HuH-7 (cell line): ENCODE measurements around the gene GADD45A.

Experiments
- DNase-seq: peaks from one replicate; pipeline ENCODE4 v3.0.0; 2011; ENCODE audit warnings: low spot score

GADD45A gene

DNA sequence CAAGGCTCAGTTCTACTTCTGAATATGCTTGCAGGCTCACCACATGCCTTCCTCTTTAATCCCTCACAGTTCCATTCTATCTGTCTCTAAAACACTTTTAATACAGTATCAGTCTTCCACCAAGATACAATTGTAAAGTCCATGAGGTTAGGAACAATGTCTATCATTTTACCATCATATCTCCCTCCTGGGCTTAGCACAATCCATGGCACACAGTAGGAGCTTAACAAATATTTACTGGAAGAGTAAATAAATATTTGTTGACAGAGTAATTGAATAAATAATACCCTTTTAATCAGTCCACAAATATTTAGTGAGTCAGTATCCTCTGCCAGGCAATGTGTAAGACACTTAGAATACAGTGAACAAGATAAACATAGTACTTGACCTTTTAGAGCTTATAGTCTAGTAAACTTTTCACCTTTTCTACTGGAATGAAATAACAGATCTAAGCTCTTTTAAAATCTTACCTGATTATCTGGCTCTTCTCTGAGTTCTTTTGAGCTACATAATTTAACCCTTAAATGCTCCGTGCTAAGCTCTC, 12.7 kb upstream of the GADD45A start:
- DNase-seq = no peak

DNA sequence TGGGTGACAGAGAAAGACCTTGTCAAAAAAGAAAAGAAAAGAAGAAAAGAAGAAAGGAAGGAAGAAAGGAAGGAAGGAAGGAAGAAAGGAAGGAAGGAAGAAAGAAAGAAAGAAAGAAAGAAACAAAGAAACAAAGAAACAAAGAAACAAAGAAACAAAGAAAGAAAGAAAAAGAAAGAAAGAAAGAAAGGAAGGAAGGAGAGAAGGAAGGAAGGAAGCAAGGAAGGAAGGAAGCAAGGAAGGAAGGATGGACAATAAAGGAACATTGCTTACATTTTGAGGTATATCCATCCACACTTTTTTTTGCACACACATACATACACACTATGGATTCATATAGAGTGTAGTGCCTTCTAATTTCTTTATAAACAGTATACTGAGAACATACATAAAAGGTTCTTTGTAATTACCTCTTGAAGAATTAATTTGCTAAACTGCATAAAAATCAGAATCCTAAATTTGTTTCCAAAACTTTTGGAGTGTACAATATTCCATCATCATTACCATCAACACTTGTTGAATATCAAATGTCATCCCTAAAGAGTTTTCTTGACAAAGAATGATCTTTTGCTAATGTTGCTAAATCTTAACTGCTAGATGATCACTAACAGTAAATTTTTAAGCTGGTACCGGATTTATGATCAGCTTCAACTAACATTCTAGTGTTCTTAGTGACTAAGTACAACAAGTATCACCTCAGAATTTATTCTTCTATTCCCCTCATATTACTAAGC, 11.4 kb upstream of the GADD45A start:
- DNase-seq = no peak

DNA sequence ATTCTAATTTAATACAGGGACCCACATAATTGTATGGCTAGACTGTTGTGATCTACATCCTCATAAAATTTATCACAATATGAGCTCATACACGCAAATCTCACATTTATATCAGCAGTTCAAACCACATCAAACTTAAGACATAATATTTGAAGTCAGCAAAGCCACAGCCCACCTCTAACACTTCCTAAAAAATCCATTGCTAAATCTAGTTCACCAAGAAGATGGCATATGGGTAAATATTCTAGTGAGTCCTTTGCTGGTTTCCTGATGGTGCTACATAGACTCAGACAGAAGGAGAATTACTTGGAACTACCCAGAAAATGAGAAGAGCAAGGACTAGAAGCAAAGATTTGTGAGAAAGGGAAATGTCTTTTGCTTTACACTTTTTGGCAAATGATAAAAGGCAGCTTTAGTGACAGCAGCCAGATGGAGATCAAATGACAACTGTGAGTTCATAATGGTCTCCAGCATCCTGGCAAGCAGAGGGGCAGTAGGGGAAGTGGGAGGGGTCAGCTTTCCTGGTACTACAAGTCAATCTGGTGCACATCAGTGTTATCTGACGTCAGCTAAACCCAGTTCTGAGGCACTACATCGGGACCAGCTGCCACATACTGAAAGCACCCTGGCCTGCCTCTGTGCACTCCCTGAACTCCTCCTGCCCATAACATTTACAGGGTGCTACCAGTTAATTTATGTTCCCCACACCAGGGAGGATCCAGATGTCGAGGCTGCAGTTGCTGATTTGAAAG, 10.6 kb upstream of the GADD45A start:
- no peak for DNase-seq

DNA sequence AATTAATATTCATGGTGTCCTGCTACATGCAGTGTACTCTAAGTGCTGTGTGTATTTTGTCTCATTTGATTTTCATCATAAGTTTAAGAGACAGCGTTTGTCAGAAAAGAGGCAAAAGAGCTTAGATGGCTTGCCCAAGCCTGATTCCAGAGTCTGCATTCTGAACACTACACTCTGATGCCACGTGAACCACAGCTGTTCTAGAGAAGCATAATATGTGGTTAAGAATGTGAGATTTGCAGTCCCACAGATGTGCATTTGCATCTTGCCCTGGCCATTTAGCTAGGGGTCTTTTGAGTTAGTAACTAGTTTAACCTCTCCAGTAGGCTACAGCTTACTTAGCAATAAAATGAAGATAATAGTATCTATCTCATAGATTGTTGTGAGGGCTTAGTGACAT, 9.2 kb upstream of the GADD45A start:
- no peak for DNase-seq

DNA sequence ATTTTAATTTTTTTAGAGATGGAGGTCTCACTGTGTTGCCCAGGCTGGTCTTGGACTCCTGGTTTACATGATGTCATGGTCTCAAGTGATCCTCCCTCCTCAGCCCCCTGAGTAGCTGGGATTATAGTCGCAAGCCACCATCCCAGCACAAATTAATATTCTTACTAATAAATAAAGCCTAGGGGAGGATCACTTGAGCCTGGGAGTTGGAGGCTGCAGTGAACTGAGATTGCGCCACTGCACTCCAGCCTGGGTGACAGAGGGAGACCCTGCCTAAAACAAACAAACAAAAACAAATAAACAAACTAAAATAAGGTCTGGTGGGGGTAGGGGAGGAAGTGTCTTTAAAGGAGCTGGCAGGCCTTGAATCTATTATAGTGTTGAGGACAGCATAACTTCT, 8.7 kb upstream of the GADD45A start:
- no peak for DNase-seq

DNA sequence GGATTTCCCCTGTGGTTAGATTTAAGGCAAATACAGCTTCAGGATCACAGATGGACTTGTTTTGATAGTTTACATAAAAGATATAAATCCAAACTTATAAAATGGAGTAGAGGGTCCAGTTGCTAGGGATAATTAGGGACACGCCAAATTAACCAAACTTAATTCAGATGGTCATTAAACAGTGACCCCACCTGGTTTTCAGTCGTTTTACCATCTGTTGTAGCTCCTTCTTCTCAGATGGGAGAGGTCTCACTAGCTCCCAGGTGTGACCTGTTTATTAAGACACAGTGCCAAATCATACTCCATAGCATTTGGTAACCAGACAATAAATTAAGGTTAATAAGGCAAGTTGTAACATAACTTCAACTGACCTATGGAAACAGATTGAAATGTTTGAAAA, 8.1 kb upstream of the GADD45A start:
- DNase-seq = no peak

DNA sequence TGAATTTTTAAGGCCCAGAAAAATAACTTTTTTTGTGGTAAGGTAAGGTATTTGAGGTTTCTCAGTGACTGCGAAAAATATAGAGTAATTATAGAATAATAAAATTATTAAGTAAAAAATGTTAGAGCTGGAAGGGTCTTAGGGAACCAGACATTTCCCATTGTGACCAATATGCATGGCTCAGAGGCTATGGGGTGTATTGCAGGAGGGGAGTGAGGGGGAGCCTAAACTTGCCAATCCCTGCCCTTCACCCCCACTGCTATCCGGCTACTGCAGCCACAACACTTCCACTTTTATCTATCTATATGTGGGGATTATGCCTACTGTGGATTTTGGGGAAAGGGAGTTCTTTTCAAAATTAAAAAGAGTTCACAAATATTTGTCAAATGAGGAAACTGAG, 7.6 kb upstream of the GADD45A start:
- DNase-seq = no peak

DNA sequence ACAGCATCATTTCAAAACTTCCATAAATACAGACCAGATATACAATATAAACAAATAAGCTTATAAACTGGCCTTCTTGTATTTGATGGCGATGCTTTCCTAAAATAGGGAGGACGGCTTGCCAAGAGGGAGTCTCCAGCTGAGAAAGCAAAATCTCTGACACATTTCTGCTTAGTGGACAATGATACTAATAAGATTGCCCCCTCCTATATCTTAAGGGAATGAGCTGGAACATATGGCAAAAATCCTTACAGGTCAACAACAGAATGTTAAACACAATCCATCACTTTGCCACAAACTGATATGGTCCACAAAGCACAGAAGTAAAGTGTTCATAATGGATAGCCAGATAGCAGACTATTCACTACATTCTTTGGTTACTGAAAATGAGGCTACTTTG, 7.1 kb upstream of the GADD45A start:
- no peak for DNase-seq

DNA sequence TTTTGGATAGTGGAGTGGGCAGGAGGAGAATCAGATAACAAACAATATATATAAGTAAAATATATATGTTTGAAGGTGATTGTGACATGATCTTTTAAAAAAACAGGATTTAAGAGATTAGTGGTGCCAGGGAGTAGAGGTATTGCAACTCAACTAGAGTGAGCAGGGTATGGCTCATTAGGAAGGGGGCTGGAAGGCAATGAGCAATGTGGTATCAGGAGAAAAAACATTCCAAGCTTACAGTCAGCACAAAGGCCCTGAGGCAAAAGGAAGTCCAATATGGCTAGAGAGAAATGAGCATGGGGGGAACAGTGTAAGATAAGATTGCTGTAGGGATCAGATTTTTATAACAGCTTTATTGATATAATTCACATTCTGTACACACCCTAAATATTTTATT, 5.3 kb upstream of the GADD45A start:
- no peak for DNase-seq

DNA sequence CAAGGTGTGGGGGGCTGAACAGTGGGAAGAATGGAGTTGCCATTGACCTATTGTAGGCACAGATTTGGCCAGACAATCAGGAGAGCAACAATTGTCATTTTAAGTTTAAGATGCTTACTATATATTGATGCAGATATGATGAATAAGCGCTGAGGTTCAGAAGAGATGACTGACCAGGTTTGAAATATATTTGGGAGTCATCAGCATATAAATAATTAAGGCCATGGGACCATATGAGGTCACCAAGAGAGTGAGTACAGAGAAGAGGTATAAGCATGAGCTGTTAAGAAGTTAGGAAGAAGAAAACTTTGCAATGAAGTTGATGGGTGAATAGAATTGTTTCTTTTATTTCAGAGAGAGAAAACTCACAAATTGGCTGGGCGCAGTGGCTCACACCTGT, 4.5 kb upstream of the GADD45A start:
- no peak for DNase-seq

DNA sequence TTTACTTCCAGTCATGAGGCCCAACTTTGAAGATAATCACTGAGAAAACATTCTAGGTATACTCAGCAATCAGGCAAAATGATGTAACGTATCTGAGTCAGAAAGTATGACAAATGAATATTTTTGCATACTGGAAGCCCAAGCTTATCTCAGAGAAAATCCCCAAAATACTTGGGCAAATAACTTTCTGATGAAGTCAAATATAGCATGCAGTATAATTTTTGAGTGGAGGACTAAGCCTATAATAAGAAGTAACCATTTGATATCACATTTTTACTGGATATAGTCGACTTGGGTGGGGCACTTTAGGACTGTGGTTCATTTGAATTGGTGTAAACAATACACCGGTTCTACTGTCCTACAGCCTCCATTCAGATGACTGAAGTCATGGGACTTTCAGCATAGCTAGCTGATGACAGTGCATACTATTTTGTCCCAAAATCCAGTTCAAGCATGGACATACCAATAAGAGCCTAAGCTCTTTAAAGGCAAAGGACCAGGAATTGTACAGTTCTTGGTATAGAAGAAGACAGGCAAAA, 2.3 kb upstream of the GADD45A start:
- DNase-seq = no peak

DNA sequence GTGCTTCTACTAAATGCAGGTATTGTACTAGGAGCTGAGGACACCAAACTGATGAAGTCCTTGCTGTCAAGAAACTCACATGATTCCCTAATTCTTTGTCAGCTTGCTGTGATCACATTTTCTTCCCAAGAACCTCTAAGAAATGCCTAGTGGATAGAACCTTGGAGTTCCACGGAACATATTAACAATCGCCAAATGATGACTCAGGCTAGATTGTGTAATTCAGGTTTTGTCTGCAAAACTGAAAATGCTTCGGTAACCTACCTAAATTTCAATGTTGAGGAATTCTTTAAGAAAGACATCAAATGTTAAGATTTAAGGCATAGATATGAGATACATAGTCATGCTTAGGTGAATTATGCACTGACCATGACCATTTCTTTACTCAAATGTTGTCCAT, 1.7 kb upstream of the GADD45A start:
- DNase-seq = no peak

DNA sequence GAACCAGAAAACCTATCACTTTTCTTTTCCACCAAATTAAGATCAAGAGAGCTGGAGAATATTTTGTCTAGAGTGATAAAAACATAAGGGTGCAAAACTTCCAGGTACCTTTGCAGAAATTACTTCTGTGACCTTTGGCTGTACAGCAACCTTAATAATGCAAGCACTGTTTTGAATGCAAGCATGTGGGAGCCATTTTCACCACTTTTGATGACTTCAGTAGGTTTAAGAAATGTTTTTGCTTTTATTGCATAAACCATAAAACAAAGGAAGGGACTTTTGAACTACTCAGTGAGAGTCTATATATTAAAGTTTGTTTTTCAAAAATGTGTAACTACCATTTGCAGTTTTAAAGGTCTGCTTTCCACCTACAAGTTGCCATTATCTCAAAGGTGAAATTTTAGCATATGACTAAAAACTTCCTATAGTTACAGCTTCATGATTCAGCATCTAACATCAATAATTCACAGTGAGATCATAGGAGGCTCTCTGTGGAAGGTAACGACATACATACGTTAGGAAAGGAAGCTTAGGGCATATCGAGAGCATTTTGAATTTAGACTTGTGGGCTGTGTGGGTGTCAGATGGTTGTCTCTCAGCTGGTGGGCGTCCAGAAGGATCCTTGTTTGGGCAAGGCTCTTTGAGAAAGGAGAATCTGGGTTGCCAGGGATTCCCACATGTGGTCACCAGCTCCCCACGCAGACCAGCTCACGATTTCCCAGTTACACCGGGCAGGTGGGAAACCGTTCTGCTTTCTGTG, 1.1 kb upstream of the GADD45A start:
- no peak for DNase-seq

DNA sequence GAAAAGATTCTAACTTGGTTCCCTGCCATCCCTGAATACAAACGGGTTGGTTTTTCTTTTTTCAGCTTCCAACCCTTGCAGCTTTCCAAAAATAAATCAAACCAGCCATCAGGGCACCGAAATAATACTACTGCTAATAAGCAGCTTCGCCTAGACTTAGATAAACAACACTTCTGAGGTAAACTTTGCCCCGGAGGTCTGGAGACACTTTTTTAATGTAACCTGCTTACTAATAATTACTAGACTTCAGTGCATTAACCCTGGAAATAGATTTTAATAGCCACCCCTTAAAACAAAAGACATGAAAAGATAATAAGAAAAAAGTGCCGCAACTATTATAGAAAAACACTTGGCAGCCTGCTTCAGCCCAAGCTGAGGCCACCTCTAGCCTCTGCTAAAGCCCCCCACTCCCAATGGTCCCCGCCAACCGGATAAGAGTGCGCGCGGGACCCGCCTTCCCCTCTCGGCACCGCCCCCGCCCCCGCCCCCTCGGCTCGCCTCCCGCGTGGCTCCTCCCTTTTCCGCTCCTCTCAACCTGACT, 405 bp upstream of the GADD45A start:
- DNase-seq = no peak

DNA sequence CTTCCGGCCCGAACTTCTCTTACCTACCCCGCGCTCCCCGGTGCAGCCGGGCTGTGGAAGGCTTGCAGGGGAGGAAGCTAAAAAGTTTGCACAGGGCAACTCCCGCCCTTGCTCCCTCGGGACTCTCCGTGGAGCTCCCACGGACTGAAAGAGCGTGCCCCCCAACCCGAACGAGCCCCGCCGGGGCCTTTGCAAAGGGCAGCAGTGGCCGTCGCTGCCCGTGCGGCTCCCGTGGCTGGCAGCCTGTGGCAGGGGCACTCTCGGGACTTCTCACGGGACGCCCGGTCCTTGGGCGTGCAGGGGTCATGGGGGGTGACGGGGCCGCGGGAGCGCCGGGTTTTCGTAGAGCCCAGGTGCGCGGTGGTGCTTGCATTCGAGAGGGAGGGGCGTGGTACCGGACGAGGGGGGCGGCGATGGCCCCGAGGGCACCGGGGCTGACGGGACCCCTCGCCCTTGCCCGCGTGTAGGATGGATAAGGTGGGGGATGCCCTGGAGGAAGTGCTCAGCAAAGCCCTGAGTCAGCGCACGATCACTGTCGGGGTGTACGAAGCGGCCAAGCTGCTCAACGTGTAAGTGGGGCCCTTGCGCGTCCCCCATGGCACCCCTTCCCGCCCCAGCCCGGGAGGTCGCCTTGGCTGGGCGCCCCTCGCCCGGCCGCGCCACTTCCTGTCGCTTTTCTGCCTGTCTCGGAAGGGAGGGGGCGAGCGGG, 711 bp downstream of the GADD45A start:
- no peak for DNase-seq

DNA sequence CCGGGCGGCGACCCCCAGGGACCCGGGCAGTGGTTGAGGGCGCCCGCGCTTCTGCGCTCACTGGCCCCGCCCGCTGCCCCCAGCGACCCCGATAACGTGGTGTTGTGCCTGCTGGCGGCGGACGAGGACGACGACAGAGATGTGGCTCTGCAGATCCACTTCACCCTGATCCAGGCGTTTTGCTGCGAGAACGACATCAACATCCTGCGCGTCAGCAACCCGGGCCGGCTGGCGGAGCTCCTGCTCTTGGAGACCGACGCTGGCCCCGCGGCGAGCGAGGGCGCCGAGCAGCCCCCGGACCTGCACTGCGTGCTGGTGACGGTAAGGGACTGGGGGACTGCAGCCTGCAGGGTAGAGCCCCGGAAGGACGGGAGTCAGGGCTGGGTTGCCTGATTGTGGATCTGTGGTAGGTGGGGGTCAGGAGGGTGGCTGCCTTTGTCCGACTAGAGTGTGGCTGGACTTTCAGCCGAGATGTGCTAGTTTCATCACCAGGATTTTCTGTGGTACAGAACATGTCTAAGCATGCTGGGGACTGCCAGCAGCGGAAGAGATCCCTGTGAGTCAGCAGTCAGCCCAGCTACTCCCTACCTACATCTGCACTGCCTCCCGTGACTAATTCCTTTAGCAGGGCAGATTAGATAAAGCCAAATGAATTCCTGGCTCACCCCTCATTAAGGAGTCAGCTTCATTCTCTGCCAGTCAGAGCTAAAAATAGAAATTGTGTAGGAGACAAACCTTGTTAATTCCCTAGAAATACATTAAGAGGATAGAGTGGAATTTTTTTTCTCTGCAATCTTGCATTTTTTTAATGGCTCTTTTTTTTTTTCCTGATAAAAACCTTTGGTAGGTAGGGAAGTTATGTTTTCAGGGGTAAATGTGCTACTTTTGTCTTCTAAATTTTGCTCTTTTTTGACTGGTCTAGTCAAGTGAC, 1.5 kb downstream of the GADD45A start:
- DNase-seq = peak; percentile 50

DNA sequence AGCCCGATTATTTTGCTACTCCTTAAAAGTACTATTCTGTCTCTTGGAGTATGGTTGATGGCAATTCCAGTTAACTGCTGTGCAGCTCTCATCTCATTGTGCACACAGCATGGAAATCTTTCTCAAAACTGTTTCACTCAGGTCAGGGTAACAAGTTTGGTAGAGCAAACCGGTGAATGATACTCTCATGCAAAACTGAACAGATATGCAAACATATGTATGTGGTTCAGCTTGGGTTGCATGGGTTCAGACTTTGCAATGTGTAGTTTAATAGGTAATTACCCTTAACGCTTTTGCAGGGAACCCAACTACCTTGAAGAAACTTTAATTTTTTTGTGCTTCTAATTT, 2.2 kb downstream of the GADD45A start:
- no peak for DNase-seq

DNA sequence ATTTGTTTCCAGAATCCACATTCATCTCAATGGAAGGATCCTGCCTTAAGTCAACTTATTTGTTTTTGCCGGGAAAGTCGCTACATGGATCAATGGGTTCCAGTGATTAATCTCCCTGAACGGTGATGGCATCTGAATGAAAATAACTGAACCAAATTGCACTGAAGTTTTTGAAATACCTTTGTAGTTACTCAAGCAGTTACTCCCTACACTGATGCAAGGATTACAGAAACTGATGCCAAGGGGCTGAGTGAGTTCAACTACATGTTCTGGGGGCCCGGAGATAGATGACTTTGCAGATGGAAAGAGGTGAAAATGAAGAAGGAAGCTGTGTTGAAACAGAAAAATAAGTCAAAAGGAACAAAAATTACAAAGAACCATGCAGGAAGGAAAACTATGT, 2.6 kb downstream of the GADD45A start:
- DNase-seq = no peak

DNA sequence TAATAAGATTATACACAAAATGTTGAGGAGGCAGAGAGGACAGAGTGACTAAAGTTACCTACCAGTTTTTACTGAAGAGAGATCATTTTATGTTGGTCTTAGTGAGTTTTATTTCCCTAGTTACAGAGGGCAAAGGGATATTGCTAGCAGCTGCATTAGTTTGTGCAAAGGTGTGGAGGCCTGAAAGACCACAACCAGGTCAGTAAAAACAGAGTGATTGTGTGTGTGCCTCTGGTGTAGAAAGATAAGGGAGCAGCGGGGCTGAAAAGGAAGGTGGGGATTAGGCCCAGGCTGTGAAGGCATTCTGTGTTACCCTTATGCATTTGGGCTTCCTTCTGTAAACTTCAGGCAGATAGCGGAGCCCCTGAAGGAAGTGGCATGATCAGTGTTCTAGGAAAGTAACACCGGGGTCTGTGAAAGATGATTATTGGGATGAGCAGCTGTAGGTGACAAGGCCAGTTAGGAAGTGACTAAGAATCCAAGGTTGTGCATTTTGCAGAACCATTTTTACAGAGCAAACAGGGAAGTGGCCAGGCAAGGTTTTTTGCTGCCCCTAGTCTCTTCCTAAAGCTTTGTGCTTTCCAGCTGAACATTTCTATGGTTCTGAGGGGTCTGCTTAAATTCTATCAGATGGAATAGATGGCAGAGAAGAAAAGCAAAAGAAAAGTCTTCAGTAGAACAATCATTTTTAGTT, 3.7 kb downstream of the GADD45A start:
- DNase-seq = no peak
